Thyroid gland (tissue), 4 donors: ENCODE results near the gene PTGR3. TPM values are rescaled to one million over a fixed set of nuclear protein-coding genes. Genes with fewer than 3 reads are reported as not detected.

Experiments
- DNase-seq, 2 donors: peaks; one replicate each; pipeline ENCODE4 v3.0.0-alpha.2; 2019
- H3K27ac ChIP-seq, 3 donors: fragments of 200-600 bp; sonication (generic); 1 replicate in 2 of 3; 2 replicates in 1 of 3; pipeline ENCODE4 v1.5.1; 2016 to 2019; ENCODE audit warnings: mild to moderate bottlenecking in 1 of 3, moderate library complexity in 1 of 3
- H3K27me3 ChIP-seq: fragments of 200-600 bp; sonication (generic); one replicate; pipeline ENCODE4 v1.5.1; 2019
- H3K36me3 ChIP-seq, 2 donors: fragments of 200-600 bp; sonication (generic); one replicate each; pipeline ENCODE4 v1.5.1; 2016 to 2019
- H3K4me1 ChIP-seq, 2 donors: fragments of 200-600 bp; sonication (generic); one replicate each; pipeline ENCODE4 v1.5.1; 2017 to 2019
- H3K4me3 ChIP-seq, 3 donors: fragments of 200-600 bp; sonication (generic); replicated peaks in 1 of 3; 1 replicate in 2 of 3; 2 replicates in 1 of 3; pipeline ENCODE4 v1.5.1; 2016; ENCODE audit warnings: mild to moderate bottlenecking in 1 of 3
- H3K9me3 ChIP-seq: fragments of 200-600 bp; sonication (generic); one replicate; pipeline ENCODE4 v1.5.1; 2017
- POLR2A ChIP-seq, 2 donors: fragments of 450-650 bp; IDR thresholded peaks; one replicate each; pipeline ENCODE4 v1.6.1; 2017; ENCODE audit warnings: antibody characterized with exemption in 2 of 2, mild to moderate bottlenecking in 2 of 2, moderate library complexity in 1 of 2
- WGBS, 2 donors: methylation state at CpG; one replicate each; pipeline ENCODE4 v1.1.5; 2017; 5-methylcytosine and 5-hydroxymethylcytosine counted together
- intact Hi-C: fragments of 100-400 bp; cut with DNase I; formaldehyde crosslinking; loops from one replicate; pipeline ENCODE4 v1.15.1; 2023
- total RNA-seq, 4 donors: library from RNA; depleted of rRNA; stranded (reverse); fragments of >200 nt; gene quantifications; one replicate each; pipeline ENCODE4 v1.2.3, GENCODE V29; 2016
- TF ChIP-seq, protein P1 (sequence below), 6 experiments: fragments of 200-600 bp in 3 of 6; fragments of 450-650 bp in 3 of 6; sonication (generic) in 3 of 6; IDR thresholded peaks; one replicate each; pipeline ENCODE4 v1.5.1; 2016 to 2019; ENCODE audit warnings: antibody characterized with exemption in 6 of 6, mild to moderate bottlenecking in 2 of 6, inconsistent platforms in 1 of 6, moderate library complexity in 1 of 6

PTGR3 gene
- total RNA-seq, 4 donors from 2014 or later: 19.3 to 62.7 (median 36.9) TPM

GRCh38 chr18:75216212-75216910 is 7.4 kb upstream of the PTGR3 start:
- no peak for DNase-seq
- H3K27ac ChIP-seq: peak overlapping the region in 1 of 3 donors; percentile 8
- no peak overlapping the region for H3K4me3 ChIP-seq
- 78% methylated on average over 7 of the region's 7 CpGs for WGBS, 2 donors
- intact Hi-C loops: no loop called here
- H3K27me3 ChIP-seq: no peaks in the 10 kb centered on the region
- TF ChIP-seq, protein P1, sequence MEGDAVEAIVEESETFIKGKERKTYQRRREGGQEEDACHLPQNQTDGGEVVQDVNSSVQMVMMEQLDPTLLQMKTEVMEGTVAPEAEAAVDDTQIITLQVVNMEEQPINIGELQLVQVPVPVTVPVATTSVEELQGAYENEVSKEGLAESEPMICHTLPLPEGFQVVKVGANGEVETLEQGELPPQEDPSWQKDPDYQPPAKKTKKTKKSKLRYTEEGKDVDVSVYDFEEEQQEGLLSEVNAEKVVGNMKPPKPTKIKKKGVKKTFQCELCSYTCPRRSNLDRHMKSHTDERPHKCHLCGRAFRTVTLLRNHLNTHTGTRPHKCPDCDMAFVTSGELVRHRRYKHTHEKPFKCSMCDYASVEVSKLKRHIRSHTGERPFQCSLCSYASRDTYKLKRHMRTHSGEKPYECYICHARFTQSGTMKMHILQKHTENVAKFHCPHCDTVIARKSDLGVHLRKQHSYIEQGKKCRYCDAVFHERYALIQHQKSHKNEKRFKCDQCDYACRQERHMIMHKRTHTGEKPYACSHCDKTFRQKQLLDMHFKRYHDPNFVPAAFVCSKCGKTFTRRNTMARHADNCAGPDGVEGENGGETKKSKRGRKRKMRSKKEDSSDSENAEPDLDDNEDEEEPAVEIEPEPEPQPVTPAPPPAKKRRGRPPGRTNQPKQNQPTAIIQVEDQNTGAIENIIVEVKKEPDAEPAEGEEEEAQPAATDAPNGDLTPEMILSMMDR (IDR thresholded peaks at IDR 0.05): no peak
- TF ChIP-seq POLR2A (IDR thresholded peaks at IDR 0.05): no peak
- peaks cover 12 to 37% of the 10 kb centered on the region in 2 donors for H3K4me1 ChIP-seq
- H3K9me3 ChIP-seq: no peaks in the 10 kb centered on the region
- no peaks in the 10 kb centered on the region for H3K36me3 ChIP-seq

DNA sequence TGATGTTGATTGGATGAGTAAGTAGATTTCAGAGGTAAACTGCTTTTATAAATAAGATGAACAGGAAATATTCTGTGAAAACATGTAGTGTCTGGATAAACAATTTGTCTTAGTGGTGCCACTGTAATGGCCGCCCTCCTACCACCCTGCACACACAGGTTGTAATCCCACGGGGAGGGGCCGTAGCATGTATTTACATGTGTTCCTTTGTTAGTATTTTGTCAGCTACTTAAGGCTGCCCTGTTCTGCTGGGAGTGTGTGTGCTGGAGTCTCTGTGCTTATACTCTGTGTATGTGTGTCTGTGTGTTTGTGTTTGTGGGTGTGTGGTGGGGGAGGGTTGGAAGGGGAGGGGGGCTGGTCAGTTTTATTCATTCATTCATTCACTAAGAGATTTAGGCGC is 6.7 kb upstream of the PTGR3 start:
- no peak for DNase-seq
- intact Hi-C loops: no loop called here
- no peaks in the 10 kb centered on the region for H3K9me3 ChIP-seq
- TF ChIP-seq, protein P1 (IDR thresholded peaks at IDR 0.05): no peak
- TF ChIP-seq POLR2A (IDR thresholded peaks at IDR 0.05): no peak
- no peak overlapping the region for H3K4me3 ChIP-seq
- WGBS, 2 donors: 81 to 91% methylated on average over 4 of the region's 4 CpGs
- peaks cover 12 to 37% of the 10 kb centered on the region in 2 donors for H3K4me1 ChIP-seq
- H3K27me3 ChIP-seq: no peaks in the 10 kb centered on the region
- H3K36me3 ChIP-seq: no peaks in the 10 kb centered on the region
- no peak overlapping the region for H3K27ac ChIP-seq

GRCh38 chr18:75214766-75215510 is 6.0 kb upstream of the PTGR3 start:
- intact Hi-C loops: no loop called here
- peak overlapping the region in 1 of 3 donors; percentile 62 for H3K27ac ChIP-seq
- 92 to 93% methylated on average over 12 of the region's 12 CpGs for WGBS, 2 donors

DNA sequence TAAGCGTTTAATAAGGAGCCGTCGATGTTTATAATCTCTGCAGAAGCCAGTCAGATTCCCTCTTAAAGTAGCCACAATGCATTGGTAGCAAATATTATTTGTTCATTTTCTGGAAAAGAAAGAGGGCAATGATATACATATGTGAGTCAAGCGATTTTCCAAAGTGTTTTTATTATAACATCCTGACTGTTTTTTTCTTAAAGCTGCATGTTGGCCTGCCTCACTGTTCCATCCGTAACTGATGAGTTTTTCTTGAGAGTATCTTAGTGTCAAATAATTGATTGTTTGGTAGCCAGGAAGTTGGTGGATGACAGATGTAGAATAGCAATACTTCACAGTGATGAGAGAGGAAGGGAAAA is 5.4 kb upstream of the PTGR3 start:
- intact Hi-C loops: no loop called here
- peaks cover 19 to 37% of the 10 kb centered on the region in 2 donors for H3K4me1 ChIP-seq

More at GRCh38 chr18:75214766-75215510, 6.0 kb upstream of the PTGR3 start:
- Histone ChIP-seq H3K4me1 (peaks cover 17 to 37% of the 10 kb centered on the region in 2 donors), H3K9me3 (no peaks in the 10 kb centered on the region), H3K36me3 (no peaks in the 10 kb centered on the region), H3K27me3 (no peaks in the 10 kb centered on the region), H3K4me3 (no peak overlapping the region)
- DNase-seq: no peak
- TF ChIP-seq, protein P1 (IDR thresholded peaks at IDR 0.05): no peak
- TF ChIP-seq POLR2A (IDR thresholded peaks at IDR 0.05): no peak

More for the DNA sequence above, 5.4 kb upstream of the PTGR3 start:
- H3K9me3 ChIP-seq: no peaks in the 10 kb centered on the region
- H3K4me3 ChIP-seq: no peak overlapping the region
- no peak for TF ChIP-seq POLR2A (IDR thresholded peaks at IDR 0.05)
- TF ChIP-seq, protein P1 (IDR thresholded peaks at IDR 0.05): no peak
- H3K27ac ChIP-seq: peak overlapping the region in 1 of 3 donors; percentile 62
- no peaks in the 10 kb centered on the region for H3K36me3 ChIP-seq
- no peaks in the 10 kb centered on the region for H3K27me3 ChIP-seq
- no peak for DNase-seq
- WGBS, 2 donors: 74 to 81% methylated on average over 5 of the region's 5 CpGs
